Ishikawa (cell line): ENCODE data around the gene IMMP2L.

Source experiments
- CEBPB ChIP-seq: IDR thresholded peaks from 2 replicates; pipeline ENCODE4 v1.6.1; 2012
- CREB1 ChIP-seq: IDR thresholded peaks from 2 replicates; pipeline ENCODE4 v1.6.1; 2012; ENCODE audit warnings: low read depth
- EGR1 ChIP-seq: IDR thresholded peaks from 2 replicates; pipeline ENCODE4 v1.6.1; 2012
- EP300 ChIP-seq: IDR thresholded peaks from 2 replicates; pipeline ENCODE4 v1.6.1; 2012; ENCODE audit warnings: borderline replicate concordance
- FOXM1 ChIP-seq: IDR thresholded peaks from 2 replicates; pipeline ENCODE4 v1.6.1; 2012; ENCODE audit warnings: low read depth, borderline replicate concordance
- NFIC ChIP-seq: IDR thresholded peaks from 2 replicates; pipeline ENCODE4 v1.6.1; 2012
- RAD21 ChIP-seq: IDR thresholded peaks from 2 replicates; pipeline ENCODE4 v1.6.1; 2012; ENCODE audit warnings: low read depth
- TAF1 ChIP-seq: IDR thresholded peaks from 2 replicates; pipeline ENCODE4 v1.6.1; 2012; ENCODE audit warnings: low read depth, mild to moderate bottlenecking
- TCF12 ChIP-seq: IDR thresholded peaks from 2 replicates; pipeline ENCODE4 v1.6.1; 2012; ENCODE audit warnings: low read depth
- TEAD4 ChIP-seq: IDR thresholded peaks from 2 replicates; pipeline ENCODE4 v1.6.1; 2012
- YY1 ChIP-seq: IDR thresholded peaks from 2 replicates; pipeline ENCODE4 v1.6.1; 2012; ENCODE audit warnings: low read depth
- ZBTB7A ChIP-seq: IDR thresholded peaks from 2 replicates; pipeline ENCODE4 v1.6.1; 2012; ENCODE audit warnings: low read depth
- TF ChIP-seq, protein P1 (sequence below): IDR thresholded peaks from 2 replicates; pipeline ENCODE4 v1.6.1; 2012; ENCODE audit warnings: low read depth, mild to moderate bottlenecking
- TF ChIP-seq, protein P2 (sequence below): IDR thresholded peaks from 2 replicates; pipeline ENCODE4 v1.6.1; 2012
- TF ChIP-seq, protein P3 (sequence below): IDR thresholded peaks from 2 replicates; pipeline ENCODE4 v1.6.1; 2012

Gene IMMP2L

DNA sequence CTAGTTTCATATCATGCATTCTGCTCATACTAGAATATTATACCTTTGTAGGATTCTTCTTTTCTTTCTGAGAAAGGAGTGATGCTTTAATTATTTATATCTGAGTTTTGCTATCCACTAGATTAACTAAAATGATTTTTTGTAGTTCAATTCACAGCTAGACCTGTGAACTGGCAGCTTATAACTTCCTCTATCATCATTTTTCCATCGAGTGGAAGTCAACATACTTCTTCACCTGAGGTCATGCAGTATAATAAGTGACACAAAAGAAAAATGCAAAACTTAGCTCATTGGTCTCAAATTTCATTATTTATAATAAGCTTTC is 463.4 kb downstream of the IMMP2L start:
- no peak for TF ChIP-seq ZBTB7A
- no peak for TF ChIP-seq NFIC
- TF ChIP-seq, protein P1, sequence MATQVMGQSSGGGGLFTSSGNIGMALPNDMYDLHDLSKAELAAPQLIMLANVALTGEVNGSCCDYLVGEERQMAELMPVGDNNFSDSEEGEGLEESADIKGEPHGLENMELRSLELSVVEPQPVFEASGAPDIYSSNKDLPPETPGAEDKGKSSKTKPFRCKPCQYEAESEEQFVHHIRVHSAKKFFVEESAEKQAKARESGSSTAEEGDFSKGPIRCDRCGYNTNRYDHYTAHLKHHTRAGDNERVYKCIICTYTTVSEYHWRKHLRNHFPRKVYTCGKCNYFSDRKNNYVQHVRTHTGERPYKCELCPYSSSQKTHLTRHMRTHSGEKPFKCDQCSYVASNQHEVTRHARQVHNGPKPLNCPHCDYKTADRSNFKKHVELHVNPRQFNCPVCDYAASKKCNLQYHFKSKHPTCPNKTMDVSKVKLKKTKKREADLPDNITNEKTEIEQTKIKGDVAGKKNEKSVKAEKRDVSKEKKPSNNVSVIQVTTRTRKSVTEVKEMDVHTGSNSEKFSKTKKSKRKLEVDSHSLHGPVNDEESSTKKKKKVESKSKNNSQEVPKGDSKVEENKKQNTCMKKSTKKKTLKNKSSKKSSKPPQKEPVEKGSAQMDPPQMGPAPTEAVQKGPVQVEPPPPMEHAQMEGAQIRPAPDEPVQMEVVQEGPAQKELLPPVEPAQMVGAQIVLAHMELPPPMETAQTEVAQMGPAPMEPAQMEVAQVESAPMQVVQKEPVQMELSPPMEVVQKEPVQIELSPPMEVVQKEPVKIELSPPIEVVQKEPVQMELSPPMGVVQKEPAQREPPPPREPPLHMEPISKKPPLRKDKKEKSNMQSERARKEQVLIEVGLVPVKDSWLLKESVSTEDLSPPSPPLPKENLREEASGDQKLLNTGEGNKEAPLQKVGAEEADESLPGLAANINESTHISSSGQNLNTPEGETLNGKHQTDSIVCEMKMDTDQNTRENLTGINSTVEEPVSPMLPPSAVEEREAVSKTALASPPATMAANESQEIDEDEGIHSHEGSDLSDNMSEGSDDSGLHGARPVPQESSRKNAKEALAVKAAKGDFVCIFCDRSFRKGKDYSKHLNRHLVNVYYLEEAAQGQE: no peak
- TF ChIP-seq FOXM1: no peak
- TF ChIP-seq YY1: no peak
- TF ChIP-seq RAD21: no peak

DNA sequence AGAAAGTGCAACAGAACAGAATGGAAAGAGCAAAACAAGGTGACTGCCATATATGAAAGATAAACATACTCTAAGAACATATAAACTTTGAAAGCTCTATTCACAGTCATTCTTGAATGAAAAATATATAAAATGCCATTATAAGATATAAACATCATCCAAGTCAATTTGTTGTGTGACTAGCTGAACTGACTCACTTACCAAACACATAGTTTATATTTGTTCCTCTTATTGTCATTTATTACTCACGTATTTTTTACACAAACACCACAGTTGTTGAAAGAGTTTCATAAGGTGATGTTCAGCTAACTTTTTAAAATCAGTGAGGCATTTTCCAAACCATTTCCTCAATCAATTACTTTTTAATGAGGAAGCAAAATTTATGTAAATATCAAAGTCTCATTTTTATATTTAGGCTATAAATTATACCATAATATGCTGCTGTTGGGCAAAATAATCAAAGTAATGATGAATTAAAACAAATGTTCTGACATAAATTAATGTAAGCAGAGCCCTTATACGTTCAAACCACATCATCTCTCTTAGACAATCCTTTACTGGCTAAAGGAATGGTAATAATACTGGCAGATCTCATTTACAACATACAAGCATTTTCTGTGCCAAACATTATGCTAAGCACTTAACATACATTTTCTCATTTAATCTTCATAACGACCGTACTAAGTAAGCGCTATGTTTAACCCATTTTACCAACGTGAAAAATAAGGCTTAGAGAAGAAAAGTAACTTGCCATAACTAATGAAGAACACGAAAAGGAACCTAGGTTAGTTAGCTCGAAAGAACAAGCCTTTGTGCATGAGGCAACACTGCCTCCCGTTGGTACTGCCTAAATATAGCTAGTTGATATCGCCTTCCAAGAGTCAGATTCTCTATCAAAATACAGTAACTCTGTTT is 464.0 kb downstream of the IMMP2L start:
- peak; percentile 61 for TF ChIP-seq RAD21
- TF ChIP-seq, protein P2, sequence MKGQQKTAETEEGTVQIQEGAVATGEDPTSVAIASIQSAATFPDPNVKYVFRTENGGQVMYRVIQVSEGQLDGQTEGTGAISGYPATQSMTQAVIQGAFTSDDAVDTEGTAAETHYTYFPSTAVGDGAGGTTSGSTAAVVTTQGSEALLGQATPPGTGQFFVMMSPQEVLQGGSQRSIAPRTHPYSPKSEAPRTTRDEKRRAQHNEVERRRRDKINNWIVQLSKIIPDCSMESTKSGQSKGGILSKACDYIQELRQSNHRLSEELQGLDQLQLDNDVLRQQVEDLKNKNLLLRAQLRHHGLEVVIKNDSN: no peak

DNA sequence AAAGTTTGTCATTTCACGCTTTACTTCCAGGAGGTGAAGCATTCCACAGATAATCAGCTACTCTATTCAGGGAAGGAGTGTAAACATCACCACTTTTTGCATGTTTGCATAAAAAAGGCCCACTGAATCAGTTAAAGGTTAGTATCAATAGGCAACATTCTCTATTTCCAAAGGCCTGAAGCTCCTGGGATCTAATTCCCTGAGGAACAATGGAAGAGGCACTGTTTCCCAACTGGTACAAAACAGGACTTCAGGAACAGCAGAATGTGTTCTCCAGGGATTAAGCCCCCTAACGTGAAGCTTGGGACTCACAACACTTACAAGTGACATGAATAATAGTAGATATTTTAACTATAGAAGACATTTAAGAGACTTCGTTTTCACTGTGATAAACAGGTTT is 465.3 kb downstream of the IMMP2L start:
- no peak for TF ChIP-seq NFIC
- TF ChIP-seq, protein P2: no peak
- TF ChIP-seq CREB1: no peak
- TF ChIP-seq RAD21: no peak
- no peak for TF ChIP-seq TEAD4
- TF ChIP-seq, protein P3, sequence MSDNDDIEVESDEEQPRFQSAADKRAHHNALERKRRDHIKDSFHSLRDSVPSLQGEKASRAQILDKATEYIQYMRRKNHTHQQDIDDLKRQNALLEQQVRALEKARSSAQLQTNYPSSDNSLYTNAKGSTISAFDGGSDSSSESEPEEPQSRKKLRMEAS: no peak
- no peak for TF ChIP-seq FOXM1
- no peak for TF ChIP-seq EP300

DNA sequence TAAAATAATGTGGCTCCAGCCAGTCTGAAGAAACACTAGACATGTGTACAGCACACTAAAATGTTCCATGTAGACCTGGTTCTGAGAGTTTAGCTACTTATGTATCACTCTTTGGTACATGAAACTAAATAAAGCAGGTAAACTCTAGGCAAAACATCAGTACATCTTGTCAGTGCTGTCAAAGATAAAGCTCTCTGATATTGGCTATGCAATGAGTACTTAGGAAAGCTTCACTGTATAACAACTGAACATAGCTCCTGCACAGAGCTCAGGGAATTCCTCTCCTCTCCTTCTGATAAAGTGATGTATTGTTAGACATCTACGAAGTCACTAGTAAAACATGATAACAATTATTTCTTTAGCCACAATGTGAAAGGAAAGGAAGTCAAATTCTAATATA is 467.9 kb downstream of the IMMP2L start:
- TF ChIP-seq EP300 (no peak), YY1 (no peak), RAD21 (no peak), CREB1 (no peak), TCF12 (no peak), ZBTB7A (no peak), EGR1 (no peak), TEAD4 (no peak), CEBPB (no peak), TAF1 (no peak)
- TF ChIP-seq, protein P2: no peak

DNA sequence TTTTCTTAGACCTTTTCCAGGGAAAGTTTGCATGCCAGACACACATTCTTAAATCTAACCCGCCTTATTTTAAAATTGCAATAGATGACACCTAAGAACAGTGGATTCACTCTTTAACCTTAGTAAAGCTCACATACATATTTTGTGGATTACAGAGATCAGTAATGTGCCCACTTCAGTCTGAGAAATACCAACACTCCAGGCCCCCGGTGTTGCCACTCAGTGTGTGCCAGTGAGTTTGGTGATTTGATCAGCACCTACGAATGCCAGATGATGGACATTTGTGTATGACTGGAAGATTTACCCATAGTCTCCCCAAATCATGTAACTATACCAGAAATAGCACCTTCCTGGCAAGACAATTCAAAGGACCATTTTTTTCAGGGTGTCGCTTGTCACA is 468.8 kb downstream of the IMMP2L start:
- no peak for TF ChIP-seq TCF12
- TF ChIP-seq ZBTB7A: no peak
- TF ChIP-seq TEAD4: no peak
- no peak for TF ChIP-seq FOXM1
- TF ChIP-seq EP300: no peak
- TF ChIP-seq CREB1: no peak
- TF ChIP-seq, protein P3: no peak
- TF ChIP-seq TAF1: no peak
- TF ChIP-seq, protein P1: no peak
- no peak for TF ChIP-seq NFIC
- TF ChIP-seq YY1: no peak
- no peak for TF ChIP-seq CEBPB
- TF ChIP-seq RAD21: no peak
- TF ChIP-seq, protein P2: no peak
